Stimulated activated effector memory CD8-positive, alpha-beta T cell treated with anti-CD3 and anti-CD28 coated beads, Interleukin-12 subunit alpha, Interleukin-12 subunit beta, amount 100 ng/mL, for 72 hours (primary cell): ENCODE measurements around the gene ACYP2.

Experiments used
- ATAC-seq: fragments of 150-1000 bp; cut with Tn5 transposase; 2 replicates; pipeline ENCODE4 v1.10.0; 2021
- DNase-seq, 2 donors: peaks; one replicate each; pipeline ENCODE4 v3.0.0; 2021 to 2022; ENCODE audit warnings: low spot score in 2 of 2
- H3K27ac Mint-ChIP-seq: one replicate; pipeline ENCODE4 v1.8.0; 2022; ENCODE audit warnings: mild to moderate bottlenecking, mixed read lengths
- H3K36me3 Mint-ChIP-seq: one replicate; pipeline ENCODE4 v1.8.0; 2022; ENCODE audit warnings: mild to moderate bottlenecking, mixed read lengths
- H3K4me1 Mint-ChIP-seq: one replicate; pipeline ENCODE4 v1.8.0; 2022; ENCODE audit warnings: mixed read lengths
- H3K4me3 Mint-ChIP-seq: one replicate; pipeline ENCODE4 v1.8.0; 2022; ENCODE audit warnings: mild to moderate bottlenecking, mixed read lengths
- H3K9me3 Mint-ChIP-seq: one replicate; pipeline ENCODE4 v1.8.0; 2022; ENCODE audit warnings: mixed read lengths

The ACYP2 gene

GRCh38 chr2:54325148-54325547 lies 209.7 kb downstream of the ACYP2 start:
- DNase-seq (no peak), ATAC-seq (no peak)
- Mint-ChIP-seq H3K4me3 (no peak overlapping the region), H3K27ac (no peak overlapping the region), H3K9me3 (no peaks in the 10 kb centered on the region), H3K4me1 (peaks cover 7% of the 10 kb centered on the region), H3K36me3 (no peaks in the 10 kb centered on the region)

GRCh38 chr2:54329482-54330161 lies 214.2 kb downstream of the ACYP2 start:
- Mint-ChIP-seq H3K4me1 (peaks cover 21% of the 10 kb centered on the region), H3K36me3 (peaks cover 6% of the 10 kb centered on the region), H3K27ac (no peak overlapping the region), H3K9me3 (no peaks in the 10 kb centered on the region), H3K4me3 (peak overlapping the region; percentile 82)
- ATAC-seq: no peak
- no peak for DNase-seq

GRCh38 chr2:54330162-54330925 lies 214.9 kb downstream of the ACYP2 start:
- ATAC-seq (peak; percentile 98), DNase-seq (peak; percentile 76 to 91)
- Mint-ChIP-seq H3K4me3 (peak overlapping the region; percentile 82), H3K9me3 (no peaks in the 10 kb centered on the region), H3K36me3 (peaks cover 6% of the 10 kb centered on the region), H3K27ac (peak overlapping the region; percentile 10), H3K4me1 (peaks cover 21% of the 10 kb centered on the region)

- ATAC-seq (peak; percentile 2), DNase-seq (no peak)
- Mint-ChIP-seq H3K9me3 (no peaks in the 10 kb centered on the region), H3K27ac (peak overlapping the region; percentile 10), H3K36me3 (peaks cover 6% of the 10 kb centered on the region), H3K4me1 (peaks cover 21% of the 10 kb centered on the region), H3K4me3 (peak overlapping the region; percentile 82)
Measured at GRCh38 chr2:54330926-54331835, 215.8 kb downstream of the ACYP2 start.

- peaks cover 21% of the 10 kb centered on the region for H3K4me1 Mint-ChIP-seq
- DNase-seq (no peak), ATAC-seq (no peak)
- peaks cover 6% of the 10 kb centered on the region for H3K36me3 Mint-ChIP-seq
- no peak overlapping the region for H3K27ac Mint-ChIP-seq
- H3K4me3 Mint-ChIP-seq: no peak overlapping the region
- no peaks in the 10 kb centered on the region for H3K9me3 Mint-ChIP-seq
Measured at GRCh38 chr2:54332386-54332785, 217.0 kb downstream of the ACYP2 start.

GRCh38 chr2:54336136-54336976 lies 220.9 kb downstream of the ACYP2 start:
- Mint-ChIP-seq H3K4me3 (no peak overlapping the region), H3K9me3 (no peaks in the 10 kb centered on the region), H3K36me3 (no peaks in the 10 kb centered on the region), H3K4me1 (peaks cover 2% of the 10 kb centered on the region), H3K27ac (no peak overlapping the region)
- ATAC-seq (peak; percentile 26), DNase-seq (no peak)

GRCh38 chr2:54336977-54337255 lies 221.5 kb downstream of the ACYP2 start:
- Mint-ChIP-seq H3K4me1 (no peaks in the 10 kb centered on the region), H3K27ac (no peak overlapping the region), H3K9me3 (no peaks in the 10 kb centered on the region), H3K4me3 (no peak overlapping the region), H3K36me3 (no peaks in the 10 kb centered on the region)
- ATAC-seq (no peak), DNase-seq (no peak)

- ATAC-seq: no peak
- no peaks in the 10 kb centered on the region for H3K36me3 Mint-ChIP-seq
- no peak overlapping the region for H3K27ac Mint-ChIP-seq
Measured at GRCh38 chr2:54341656-54342055, 226.2 kb downstream of the ACYP2 start.

GRCh38 chr2:54342603-54343002 lies 227.2 kb downstream of the ACYP2 start:
- Mint-ChIP-seq H3K9me3 (no peaks in the 10 kb centered on the region), H3K4me1 (no peaks in the 10 kb centered on the region), H3K4me3 (no peak overlapping the region), H3K36me3 (no peaks in the 10 kb centered on the region), H3K27ac (no peak overlapping the region)
- DNase-seq (no peak), ATAC-seq (no peak)

More at GRCh38 chr2:54341656-54342055, 226.2 kb downstream of the ACYP2 start:
- Mint-ChIP-seq H3K4me3 (no peak overlapping the region), H3K4me1 (no peaks in the 10 kb centered on the region), H3K9me3 (no peaks in the 10 kb centered on the region)
- DNase-seq: no peak

GRCh38 chr2:54347622-54348021 lies 232.2 kb downstream of the ACYP2 start:
- H3K4me3 Mint-ChIP-seq: no peak overlapping the region
- no peaks in the 10 kb centered on the region for H3K4me1 Mint-ChIP-seq
- H3K27ac Mint-ChIP-seq: no peak overlapping the region
- H3K36me3 Mint-ChIP-seq: no peaks in the 10 kb centered on the region
- H3K9me3 Mint-ChIP-seq: no peaks in the 10 kb centered on the region
- DNase-seq (no peak), ATAC-seq (no peak)

- Mint-ChIP-seq H3K27ac (no peak overlapping the region), H3K36me3 (no peaks in the 10 kb centered on the region), H3K9me3 (no peaks in the 10 kb centered on the region), H3K4me3 (no peak overlapping the region), H3K4me1 (no peaks in the 10 kb centered on the region)
- ATAC-seq (no peak), DNase-seq (no peak)
Measured at GRCh38 chr2:54348646-54349045, 233.2 kb downstream of the ACYP2 start.

GRCh38 chr2:54350426-54350825 lies 235.0 kb downstream of the ACYP2 start:
- H3K27ac Mint-ChIP-seq: no peak overlapping the region
- ATAC-seq (peak; percentile 49), DNase-seq (no peak)
- no peaks in the 10 kb centered on the region for H3K36me3 Mint-ChIP-seq
- H3K4me3 Mint-ChIP-seq: no peak overlapping the region
- no peaks in the 10 kb centered on the region for H3K9me3 Mint-ChIP-seq
- H3K4me1 Mint-ChIP-seq: no peaks in the 10 kb centered on the region

GRCh38 chr2:54353216-54353615 lies 237.8 kb downstream of the ACYP2 start:
- no peak overlapping the region for H3K4me3 Mint-ChIP-seq
- DNase-seq (no peak), ATAC-seq (no peak)
- H3K36me3 Mint-ChIP-seq: no peaks in the 10 kb centered on the region
- no peaks in the 10 kb centered on the region for H3K4me1 Mint-ChIP-seq
- no peaks in the 10 kb centered on the region for H3K9me3 Mint-ChIP-seq
- no peak overlapping the region for H3K27ac Mint-ChIP-seq
